ENCODE results near the gene ST6GALNAC2.
A peak's percentile ranks its signal among the peaks of the same experiment; 100 is the strongest.

Gene ST6GALNAC2

GRCh38 chr17:76627510-76627909 is 41.9 kb upstream of the ST6GALNAC2 start:
- TF ChIP-seq, protein P1, sequence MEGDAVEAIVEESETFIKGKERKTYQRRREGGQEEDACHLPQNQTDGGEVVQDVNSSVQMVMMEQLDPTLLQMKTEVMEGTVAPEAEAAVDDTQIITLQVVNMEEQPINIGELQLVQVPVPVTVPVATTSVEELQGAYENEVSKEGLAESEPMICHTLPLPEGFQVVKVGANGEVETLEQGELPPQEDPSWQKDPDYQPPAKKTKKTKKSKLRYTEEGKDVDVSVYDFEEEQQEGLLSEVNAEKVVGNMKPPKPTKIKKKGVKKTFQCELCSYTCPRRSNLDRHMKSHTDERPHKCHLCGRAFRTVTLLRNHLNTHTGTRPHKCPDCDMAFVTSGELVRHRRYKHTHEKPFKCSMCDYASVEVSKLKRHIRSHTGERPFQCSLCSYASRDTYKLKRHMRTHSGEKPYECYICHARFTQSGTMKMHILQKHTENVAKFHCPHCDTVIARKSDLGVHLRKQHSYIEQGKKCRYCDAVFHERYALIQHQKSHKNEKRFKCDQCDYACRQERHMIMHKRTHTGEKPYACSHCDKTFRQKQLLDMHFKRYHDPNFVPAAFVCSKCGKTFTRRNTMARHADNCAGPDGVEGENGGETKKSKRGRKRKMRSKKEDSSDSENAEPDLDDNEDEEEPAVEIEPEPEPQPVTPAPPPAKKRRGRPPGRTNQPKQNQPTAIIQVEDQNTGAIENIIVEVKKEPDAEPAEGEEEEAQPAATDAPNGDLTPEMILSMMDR (IDR thresholded peaks at IDR 0.05; ENCODE audit: low read depth, low read length): no peak
- Histone ChIP-seq H3K36me3 (no peaks in the 10 kb centered on the region), H3K27me3 (ENCODE audit: insufficient read depth, low read depth, severe bottlenecking) (no peaks in the 10 kb centered on the region), H3K9me3 (ENCODE audit: severe bottlenecking) (no peaks in the 10 kb centered on the region), H3K4me3 (ENCODE audit: low read depth, low read length) (no peak overlapping the region), H3K27ac (no peak overlapping the region)
- no peak for DNase-seq

DNA sequence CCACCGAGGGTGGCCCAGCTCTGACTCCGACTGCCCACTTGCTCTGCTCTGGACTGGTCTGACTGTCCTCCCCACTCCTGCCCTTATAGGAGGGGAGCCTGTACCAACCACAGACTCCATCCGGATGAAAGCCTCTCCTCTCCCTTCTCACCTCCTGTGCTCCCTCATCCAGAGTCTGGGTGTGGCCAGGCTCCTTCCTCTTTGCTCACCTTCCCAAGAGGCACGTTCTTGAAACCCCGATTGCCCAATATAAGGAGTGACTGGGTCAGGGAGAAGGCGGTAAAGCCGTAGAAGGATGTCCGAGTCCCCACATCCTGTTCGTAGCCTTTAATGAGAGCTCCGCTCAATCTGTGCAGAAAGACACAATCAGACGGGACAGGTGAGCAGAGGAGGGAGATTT is 40.8 kb upstream of the ST6GALNAC2 start:
- Histone ChIP-seq H3K4me3 (ENCODE audit: low read depth, low read length) (no peak overlapping the region), H3K9me3 (ENCODE audit: severe bottlenecking) (no peaks in the 10 kb centered on the region), H3K27me3 (ENCODE audit: insufficient read depth, low read depth, severe bottlenecking) (no peaks in the 10 kb centered on the region), H3K36me3 (no peaks in the 10 kb centered on the region), H3K27ac (no peak overlapping the region)
- TF ChIP-seq, protein P1 (IDR thresholded peaks at IDR 0.05; ENCODE audit: low read depth, low read length): no peak
- no peak for DNase-seq

- Histone ChIP-seq H3K36me3 (no peaks in the 10 kb centered on the region), H3K27me3 (ENCODE audit: insufficient read depth, low read depth, severe bottlenecking) (no peaks in the 10 kb centered on the region), H3K9me3 (ENCODE audit: severe bottlenecking) (no peaks in the 10 kb centered on the region), H3K27ac (no peak overlapping the region), H3K4me3 (ENCODE audit: low read depth, low read length) (no peak overlapping the region)
- TF ChIP-seq, protein P1 (IDR thresholded peaks at IDR 0.05; ENCODE audit: low read depth, low read length): no peak
- no peak for DNase-seq
These were observed 39.8 kb upstream of the ST6GALNAC2 start for GRCh38 chr17:76625496-76625895.

DNA sequence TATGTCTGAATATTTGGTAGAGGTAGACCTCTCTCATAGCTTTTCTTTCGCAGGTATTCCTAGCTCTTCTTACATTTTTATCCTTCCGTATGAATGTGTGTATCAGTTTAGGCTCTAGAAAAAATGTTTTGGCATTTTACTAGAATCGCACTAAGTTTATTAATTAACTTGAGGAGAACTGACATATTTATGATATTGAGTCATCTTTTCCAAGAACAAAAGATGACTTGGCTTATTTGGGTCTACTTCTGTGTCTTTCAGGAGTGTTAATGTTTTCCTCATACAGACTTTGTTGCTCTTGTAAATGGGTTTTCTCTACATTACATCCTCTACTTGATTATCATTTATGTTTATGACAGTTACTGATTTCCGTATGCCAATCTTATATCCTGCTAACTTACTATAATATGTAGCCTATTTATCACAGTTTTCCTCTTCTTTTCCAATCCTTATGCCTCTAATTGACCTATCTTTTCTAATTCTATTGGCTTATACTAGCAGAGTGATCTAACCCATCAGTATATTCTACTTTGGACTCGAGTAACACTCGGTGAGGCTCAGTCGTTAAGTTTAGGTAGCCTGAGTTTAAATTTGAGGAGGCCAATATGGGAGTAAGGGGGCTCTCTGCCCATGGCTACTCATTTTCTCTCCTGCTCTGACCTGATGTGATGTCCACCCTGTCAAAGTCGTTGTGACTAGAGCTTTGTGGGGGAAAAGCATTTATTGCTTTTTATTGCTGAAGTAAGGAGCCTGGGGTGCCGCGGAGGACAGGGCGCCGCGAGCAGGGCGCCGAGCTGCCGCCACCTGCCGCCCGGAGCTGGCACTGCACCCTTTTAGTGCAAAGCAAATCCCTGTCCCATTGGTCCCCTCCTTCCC is 37.8 kb upstream of the ST6GALNAC2 start:
- TF ChIP-seq, protein P1 (IDR thresholded peaks at IDR 0.05; ENCODE audit: low read depth, low read length): peak; percentile 98
- no peaks in the 10 kb centered on the region for H3K9me3 ChIP-seq (ENCODE audit: severe bottlenecking)
- no peak overlapping the region for H3K4me3 ChIP-seq (ENCODE audit: low read depth, low read length)
- no peaks in the 10 kb centered on the region for H3K36me3 ChIP-seq
- no peaks in the 10 kb centered on the region for H3K27me3 ChIP-seq (ENCODE audit: insufficient read depth, low read depth, severe bottlenecking)
- peak; percentile 84 for DNase-seq
- no peak overlapping the region; the same call in 1 of the 2 replicates for H3K27ac ChIP-seq

GRCh38 chr17:76617838-76618237 is 32.2 kb upstream of the ST6GALNAC2 start:
- Histone ChIP-seq H3K27me3 (ENCODE audit: insufficient read depth, low read depth, severe bottlenecking) (no peaks in the 10 kb centered on the region), H3K27ac (no peak overlapping the region), H3K4me3 (ENCODE audit: low read depth, low read length) (no peak overlapping the region), H3K9me3 (ENCODE audit: severe bottlenecking) (peaks cover 13% of the 10 kb centered on the region), H3K36me3 (no peaks in the 10 kb centered on the region)
- no peak for DNase-seq
- TF ChIP-seq, protein P1 (IDR thresholded peaks at IDR 0.05; ENCODE audit: low read depth, low read length): no peak
